ENCODE results near the gene CYRIA. TPM values are rescaled to one million over a fixed set of nuclear protein-coding genes. Genes with fewer than 3 reads are reported as not detected.
A peak's percentile ranks its signal among the peaks of the same experiment; 100 is the strongest.

Gene CYRIA
- total RNA-seq, 1 donor from 2014 or later = 3.9 TPM

- intact Hi-C loops (cut with DNase I) = no loop called here
- no peak for DNase-seq
- ATAC-seq (ENCODE audit: poor library complexity) = no peak
Measured at GRCh38 chr2:16675781-16676180, 10.1 kb upstream of the CYRIA start.

GRCh38 chr2:16674154-16674553, 8.5 kb upstream of the CYRIA start:
- intact Hi-C loops (cut with DNase I) = no loop called here
- ATAC-seq (ENCODE audit: poor library complexity) (no peak), DNase-seq (no peak)

DNA sequence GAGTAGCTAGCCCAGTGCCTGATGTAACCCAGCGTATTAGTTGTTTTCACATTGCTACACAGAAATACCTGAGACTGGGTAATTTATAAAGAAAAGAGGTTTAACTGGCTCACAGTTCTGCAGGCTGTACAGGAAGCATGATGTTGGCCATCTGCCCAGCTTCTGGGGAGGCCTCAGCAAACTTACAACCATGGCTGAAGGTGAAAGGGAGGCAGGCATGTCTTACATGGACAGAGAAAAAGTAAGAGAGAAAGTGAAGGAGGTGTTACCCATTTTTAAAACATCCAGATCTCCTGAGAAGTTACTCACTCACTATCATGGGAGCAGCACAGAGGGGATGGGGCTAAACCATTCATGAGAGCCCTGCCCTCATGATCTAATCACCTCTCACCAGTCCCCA, 6.1 kb upstream of the CYRIA start:
- no peak for ATAC-seq (ENCODE audit: poor library complexity)
- intact Hi-C loops (cut with DNase I) = no loop called here

DNA sequence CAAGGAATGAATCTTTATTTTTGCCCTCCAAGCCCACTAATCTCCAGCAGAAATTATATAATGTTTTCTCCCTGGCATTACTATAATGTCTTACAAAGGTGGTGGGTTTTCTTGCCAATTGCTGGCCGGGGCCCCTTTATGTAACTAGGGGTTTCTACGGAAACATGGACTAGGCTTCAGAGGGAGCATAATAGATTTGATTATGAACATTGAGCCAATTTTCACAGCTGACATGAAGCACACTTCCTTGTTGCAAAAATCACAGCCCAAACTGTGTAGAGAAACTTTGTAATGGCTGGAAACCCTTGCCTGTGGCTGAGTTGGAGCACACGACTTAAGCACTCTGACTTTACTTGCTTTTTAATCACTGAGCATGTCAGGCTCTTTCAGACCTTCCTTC, 3.8 kb upstream of the CYRIA start:
- DNase-seq (no peak), ATAC-seq (ENCODE audit: poor library complexity) (no peak)
- intact Hi-C loops (cut with DNase I) = no loop called here

More for the DNA sequence above, 6.1 kb upstream of the CYRIA start:
- DNase-seq = peak; percentile 46

GRCh38 chr2:16666449-16666801, 791 bp upstream of the CYRIA start:
- DNase-seq (no peak), ATAC-seq (ENCODE audit: poor library complexity) (no peak)
- intact Hi-C loops (cut with DNase I) = no loop called here

- intact Hi-C loops (cut with DNase I) = no loop called here
- no peak for DNase-seq
- no peak for ATAC-seq (ENCODE audit: poor library complexity)
Measured at GRCh38 chr2:16664809-16665747, 556 bp downstream of the CYRIA start.

- intact Hi-C loops (cut with DNase I) = no loop called here
- DNase-seq (peak; percentile 67), ATAC-seq (ENCODE audit: poor library complexity) (peak; percentile 67)
Measured at GRCh38 chr2:16664052-16664731, 1.4 kb downstream of the CYRIA start.

DNA sequence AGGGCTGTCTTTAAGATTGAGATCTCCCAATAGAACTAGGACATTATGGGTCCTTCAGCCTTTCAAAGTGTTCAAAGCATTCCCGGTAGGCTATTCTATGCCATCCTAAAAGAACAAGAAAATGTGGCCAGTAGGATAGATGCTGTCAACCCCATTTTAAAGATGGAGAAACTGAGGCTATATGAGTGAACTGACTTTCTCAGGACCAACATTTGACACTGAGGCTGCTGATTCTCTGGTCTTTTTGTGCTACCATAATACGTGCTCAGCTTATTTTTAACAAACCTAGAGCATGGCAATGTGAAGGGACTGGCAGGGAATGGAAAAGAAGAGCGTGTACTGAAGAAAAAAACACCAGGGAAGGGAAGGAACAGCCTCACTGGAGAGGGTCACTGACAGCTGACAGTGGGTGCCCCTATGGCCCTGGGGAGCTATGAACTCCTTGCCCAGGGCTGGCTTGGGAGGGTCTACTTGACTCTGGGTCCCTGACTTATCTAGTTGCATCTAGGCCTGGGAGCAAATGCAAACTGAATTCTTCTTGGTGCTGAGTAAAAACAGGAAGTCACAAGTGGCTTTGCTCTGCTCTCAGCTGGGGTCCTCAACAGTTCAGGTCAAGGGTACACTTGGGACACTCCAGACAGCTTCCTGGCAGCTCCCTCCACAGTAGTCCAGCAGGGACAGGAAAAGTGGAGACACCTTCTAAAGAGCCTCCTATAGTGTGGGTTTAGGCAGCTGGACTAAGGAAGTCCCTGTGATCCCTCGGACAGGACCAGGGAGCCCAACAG, 2.3 kb downstream of the CYRIA start:
- DNase-seq = no peak
- ATAC-seq (ENCODE audit: poor library complexity) = peak; percentile 2
- intact Hi-C loops (cut with DNase I) = no loop called here

DNA sequence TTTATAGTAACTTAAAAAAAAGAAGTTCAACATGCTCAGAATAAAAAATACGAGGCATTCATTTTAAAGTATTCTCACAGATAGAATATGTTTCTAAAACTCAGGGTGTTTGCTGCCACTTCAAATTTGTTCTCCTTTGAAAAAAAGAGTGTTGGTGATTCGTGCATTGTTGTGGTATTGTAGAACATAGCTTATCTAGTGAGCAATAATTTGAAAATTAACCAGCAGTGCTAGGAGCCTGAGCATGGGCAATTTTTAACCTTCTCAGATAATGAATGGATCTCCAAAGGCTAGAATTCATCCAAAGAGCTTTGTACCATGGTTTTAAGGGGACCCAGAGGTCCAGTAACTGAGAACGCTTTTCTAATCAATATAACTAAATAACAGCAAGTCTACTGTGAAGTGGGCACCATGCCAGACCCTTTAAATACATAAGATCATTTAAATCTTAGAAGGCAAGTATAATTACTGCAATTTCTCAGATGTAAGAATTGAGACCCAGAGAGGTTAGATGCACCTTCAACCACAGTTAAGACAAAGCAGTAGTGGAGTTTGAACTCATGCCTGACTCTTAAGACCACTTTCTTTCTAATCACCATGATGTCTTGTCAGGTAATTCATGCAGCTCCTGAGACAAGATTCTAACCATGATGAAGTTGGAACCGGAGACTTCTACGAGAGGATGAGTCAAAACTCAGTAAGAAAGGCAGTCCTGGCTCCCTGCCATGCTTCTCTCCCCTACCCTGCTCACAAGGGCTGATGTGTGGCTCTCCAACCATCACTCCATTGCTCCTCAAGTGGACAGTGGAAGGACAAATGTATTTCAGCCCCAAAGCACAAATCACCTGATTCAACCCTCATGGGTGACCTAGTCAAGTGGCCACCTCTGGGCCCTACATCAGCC, 3.4 kb downstream of the CYRIA start:
- intact Hi-C loops (cut with DNase I) = no loop called here
- DNase-seq (no peak), ATAC-seq (ENCODE audit: poor library complexity) (no peak)

DNA sequence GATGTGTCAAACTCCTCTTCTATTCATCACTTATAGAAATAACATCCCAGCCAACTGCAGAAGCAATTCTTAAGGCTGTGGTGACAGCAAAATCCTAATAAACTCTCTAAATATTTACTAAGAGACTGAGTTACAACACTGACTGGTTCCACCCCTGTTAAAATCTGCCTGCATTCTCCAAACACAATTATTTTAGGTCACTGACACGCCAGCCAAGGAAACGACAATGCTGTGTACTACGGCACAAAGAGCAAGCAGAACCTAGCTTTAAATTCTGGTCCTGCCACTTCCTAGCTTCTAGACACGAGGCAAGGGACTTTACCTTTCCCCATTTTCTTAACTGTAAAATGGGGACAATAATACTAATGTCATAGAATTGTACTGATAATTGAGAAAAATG, 4.1 kb downstream of the CYRIA start:
- intact Hi-C loops (cut with DNase I) = no loop called here
- DNase-seq (no peak), ATAC-seq (ENCODE audit: poor library complexity) (no peak)

- DNase-seq (no peak), ATAC-seq (ENCODE audit: poor library complexity) (no peak)
- intact Hi-C loops (cut with DNase I) = no loop called here
Measured at GRCh38 chr2:16660556-16660955, 5.1 kb downstream of the CYRIA start.

DNA sequence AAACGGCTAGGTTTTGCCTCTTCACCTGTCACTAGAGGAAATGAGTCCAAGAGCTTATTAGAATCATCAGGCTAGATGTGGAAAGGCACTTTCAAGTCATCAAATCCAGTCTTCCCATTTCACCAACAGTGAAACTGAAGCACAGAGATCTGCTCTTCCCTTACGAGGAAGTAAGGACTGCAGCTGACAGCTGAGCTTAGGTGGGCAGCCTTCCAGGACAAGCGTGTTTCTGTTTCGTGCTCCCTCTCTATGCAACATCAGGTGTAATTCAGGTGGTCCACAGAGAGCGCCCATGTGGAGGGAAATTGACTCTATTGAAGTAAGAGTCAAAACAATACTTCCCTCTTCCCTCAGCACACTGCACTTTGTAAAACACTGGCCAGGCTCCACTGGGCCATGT, 5.5 kb downstream of the CYRIA start:
- intact Hi-C loops (cut with DNase I) = no loop called here
- no peak for ATAC-seq (ENCODE audit: poor library complexity)
- no peak for DNase-seq

GRCh38 chr2:16658076-16658739, 7.4 kb downstream of the CYRIA start:
- intact Hi-C loops (cut with DNase I) = no loop called here
- ATAC-seq (ENCODE audit: poor library complexity) (no peak), DNase-seq (no peak)

GRCh38 chr2:16657671-16658070, 8.0 kb downstream of the CYRIA start:
- DNase-seq (no peak), ATAC-seq (ENCODE audit: poor library complexity) (no peak)
- intact Hi-C loops (cut with DNase I) = no loop called here

DNA sequence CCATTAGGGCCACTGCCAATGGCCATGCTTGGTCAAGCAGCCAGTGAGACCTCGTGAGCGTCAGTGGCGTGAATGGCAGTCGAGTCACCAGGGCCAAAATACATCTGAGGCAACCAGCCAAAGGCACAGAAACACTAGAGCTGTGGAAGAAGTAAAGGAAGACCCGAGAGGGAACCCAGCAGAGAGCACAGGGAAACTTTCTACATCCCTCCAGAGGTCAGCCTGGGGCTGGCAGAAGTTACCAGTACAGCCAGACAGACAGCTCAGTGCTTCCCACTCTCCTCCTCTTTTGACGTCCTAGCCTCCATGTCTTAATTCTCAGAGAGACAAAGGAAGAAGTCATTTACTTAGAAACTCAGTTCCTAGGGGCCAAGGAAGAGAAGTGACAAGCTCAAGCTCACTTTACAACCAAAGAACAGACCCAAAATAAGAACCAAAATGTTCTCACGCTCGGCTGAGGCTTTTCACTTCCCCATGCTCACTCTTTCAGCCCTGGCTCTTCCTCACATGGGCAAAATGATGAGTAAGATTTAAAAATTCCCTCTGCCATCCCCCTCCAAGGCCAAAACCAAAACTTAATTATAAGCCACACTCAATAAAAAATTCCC, 8.7 kb downstream of the CYRIA start:
- peak; percentile 54 for DNase-seq
- intact Hi-C loops (cut with DNase I) = no loop called here
- ATAC-seq (ENCODE audit: poor library complexity) = peak; percentile 60

- DNase-seq = no peak
- intact Hi-C loops (cut with DNase I) = no loop called here
- no peak for ATAC-seq (ENCODE audit: poor library complexity)
Measured at GRCh38 chr2:16655905-16656642, 9.6 kb downstream of the CYRIA start.

- intact Hi-C loops (cut with DNase I) = no loop called here
- DNase-seq (no peak), ATAC-seq (ENCODE audit: poor library complexity) (no peak)
Measured at GRCh38 chr2:16655445-16655837, 10.2 kb downstream of the CYRIA start.
